ENCODE measurements around the gene TTLL3.

DNA sequence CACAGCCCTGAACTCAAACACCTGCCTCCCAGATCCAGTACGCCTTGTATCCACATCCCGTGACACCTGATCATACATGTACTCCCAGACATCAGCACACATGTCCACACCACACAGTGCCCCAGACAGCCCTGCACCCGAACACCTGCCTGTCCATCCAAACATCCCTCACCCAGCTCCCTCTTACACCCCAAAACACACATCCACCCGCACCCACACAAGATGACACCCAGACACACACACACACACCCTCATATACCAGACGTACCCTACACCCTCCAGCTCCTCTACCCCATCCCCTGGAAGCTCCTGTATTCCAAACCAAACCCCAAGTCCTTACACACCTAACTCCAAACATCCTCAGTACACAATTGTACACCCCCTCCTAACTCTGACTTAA lies 41.0 kb upstream of the TTLL3 start:
- TF ChIP-seq POLR2A (IDR thresholded peaks at IDR 0.05; ENCODE audit: low read depth, low read length) (no peak), POLR2AphosphoS5 (IDR thresholded peaks at IDR 0.05; ENCODE audit: low read depth, low read length) (no peak)

Data from GM12892 (cell line).